ENCODE measurements around the gene RELL2.

RELL2 gene

DNA sequence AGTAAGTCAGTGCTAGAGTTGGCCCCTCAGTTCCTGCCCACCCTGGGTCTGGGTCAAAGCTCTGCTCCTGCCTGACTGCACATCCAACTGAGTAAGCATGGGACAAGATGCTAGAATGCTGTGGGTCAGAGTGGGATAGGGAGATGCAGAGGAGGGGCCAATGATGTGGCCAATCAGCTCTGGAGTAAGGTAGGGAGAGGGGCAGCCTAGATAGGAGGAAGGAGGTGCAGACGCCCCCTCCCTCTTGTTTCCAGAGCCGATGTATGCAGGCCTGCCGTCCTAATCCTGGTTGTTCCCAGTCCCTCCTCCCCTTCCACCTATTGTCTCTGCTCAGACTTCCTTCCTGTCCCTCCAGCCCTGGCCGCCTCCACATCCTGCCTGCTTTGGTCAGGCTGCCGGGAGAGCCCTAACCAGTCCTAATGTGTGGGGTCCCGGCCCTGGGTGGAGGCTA, 44.0 kb downstream of the RELL2 start:
- no peak for FAIRE-seq

DNA sequence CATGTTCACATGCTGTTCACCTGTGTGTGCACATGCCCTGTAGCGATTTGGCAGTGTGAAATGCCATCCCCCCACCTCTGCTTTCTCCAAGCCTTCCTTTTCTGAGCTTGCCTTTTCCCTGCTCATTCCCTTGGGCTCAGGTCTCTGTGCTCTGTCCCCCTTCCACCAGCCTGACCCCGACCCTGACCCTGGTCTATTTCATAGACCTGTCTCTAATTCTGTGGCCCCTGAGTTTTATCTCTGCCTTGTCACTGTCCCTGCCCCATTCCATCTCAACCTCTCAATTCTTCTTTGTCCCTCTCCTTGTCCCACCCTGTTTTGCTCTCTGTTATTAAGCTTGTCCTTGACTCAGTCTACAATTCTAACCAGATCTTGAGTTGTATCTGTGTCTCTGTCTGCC, 44.5 kb downstream of the RELL2 start:
- FAIRE-seq = no peak

DNA sequence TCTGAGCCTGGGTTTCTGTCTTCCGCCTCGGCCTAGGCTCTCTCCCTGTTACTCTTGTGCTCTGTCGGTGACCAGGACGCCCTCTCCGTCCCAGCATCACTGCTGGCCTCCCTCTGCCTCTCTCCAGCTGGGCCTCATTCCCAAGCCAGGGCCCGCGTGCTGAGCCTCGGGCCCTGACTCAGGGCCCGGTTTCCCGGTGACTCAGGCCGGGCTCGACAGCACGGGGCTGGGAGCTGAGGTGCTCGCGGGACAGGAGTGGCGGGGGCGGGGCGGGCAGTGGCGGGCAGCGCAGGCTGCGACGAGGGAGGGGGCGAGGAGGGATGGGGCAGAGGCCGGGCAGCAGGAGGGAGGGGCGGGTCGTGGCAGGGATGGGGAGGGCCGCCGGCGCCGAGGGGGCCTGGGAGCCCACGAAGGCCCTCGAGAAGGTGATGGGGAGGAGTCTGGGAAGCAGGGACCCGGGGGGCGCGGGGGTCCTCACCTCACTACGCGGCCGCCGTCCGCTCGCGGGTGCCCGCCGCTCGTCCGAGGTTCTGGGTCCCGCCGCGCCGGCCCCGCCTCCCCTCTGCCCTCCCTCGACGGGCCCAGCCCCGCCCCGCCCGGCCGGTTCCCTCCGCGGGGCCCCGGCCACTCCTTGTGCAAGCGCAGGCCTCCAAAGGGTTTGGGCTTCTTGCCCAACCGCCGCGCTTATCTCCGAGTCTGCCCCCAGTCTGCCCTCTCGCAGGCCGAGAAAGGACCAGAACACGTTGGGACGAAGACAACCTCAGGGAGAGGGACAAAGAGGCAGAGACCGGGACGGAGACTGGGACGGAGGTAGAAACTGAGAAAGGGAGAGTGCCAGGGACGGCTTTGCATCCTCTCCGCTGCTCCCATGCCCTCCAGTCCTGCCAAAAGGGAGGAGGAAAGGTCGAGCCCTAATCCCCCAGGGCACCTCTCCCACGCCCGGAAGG, 45.2 kb downstream of the RELL2 start, which contains the start of gene ARAP3:
Gene ARAP3 (minus strand): TSS at position 536 of the 947 bp plus-strand sequence. CDS start 1,744 bp downstream, outside the sequence.
- FAIRE-seq = no peak

DNA sequence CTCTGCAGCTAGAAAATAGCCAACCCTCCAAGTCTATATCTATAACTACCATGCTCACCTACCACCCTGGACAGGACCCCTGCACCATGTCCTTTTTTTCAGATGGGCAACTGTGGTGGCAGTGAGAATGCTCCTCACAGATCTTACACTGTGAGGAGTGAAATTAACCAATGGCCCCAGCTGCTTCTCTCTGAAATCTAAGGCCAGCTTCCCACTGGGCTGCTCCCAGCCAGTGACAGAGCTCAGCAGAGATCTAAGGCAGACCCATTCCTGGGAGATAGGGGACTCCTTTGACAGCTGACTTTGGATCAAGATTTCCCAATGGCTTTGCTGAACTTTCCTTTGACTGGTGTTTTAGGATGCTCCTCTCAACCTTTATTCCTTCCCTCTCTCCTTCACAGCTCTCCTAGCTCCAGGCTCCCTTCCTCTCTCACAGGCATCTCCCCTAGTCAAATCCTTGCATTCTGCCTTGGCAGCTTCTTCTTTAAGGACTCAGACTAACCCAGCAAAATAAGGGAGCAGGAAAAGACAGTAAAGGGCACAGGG, 46.9 kb downstream of the RELL2 start:
- FAIRE-seq = no peak

DNA sequence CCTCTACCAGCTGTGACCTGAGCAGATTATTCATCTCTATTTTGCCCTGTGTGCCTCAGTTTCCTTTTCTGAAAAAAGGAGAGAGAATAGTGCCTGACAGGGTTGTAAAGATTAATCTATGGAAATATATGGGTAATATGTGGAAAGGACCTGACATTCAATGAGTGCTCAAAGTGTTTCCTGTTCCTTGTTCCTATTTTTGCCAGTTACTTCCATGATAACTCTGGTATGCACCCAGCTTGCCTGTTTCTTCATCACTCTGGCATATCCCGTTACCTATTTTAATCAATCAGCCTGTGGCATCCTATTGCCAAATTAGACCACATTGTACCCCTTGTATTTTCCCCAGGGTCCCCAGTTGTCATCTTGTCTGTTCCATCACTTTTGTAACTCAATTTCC, 48.8 kb downstream of the RELL2 start:
- FAIRE-seq = no peak

DNA sequence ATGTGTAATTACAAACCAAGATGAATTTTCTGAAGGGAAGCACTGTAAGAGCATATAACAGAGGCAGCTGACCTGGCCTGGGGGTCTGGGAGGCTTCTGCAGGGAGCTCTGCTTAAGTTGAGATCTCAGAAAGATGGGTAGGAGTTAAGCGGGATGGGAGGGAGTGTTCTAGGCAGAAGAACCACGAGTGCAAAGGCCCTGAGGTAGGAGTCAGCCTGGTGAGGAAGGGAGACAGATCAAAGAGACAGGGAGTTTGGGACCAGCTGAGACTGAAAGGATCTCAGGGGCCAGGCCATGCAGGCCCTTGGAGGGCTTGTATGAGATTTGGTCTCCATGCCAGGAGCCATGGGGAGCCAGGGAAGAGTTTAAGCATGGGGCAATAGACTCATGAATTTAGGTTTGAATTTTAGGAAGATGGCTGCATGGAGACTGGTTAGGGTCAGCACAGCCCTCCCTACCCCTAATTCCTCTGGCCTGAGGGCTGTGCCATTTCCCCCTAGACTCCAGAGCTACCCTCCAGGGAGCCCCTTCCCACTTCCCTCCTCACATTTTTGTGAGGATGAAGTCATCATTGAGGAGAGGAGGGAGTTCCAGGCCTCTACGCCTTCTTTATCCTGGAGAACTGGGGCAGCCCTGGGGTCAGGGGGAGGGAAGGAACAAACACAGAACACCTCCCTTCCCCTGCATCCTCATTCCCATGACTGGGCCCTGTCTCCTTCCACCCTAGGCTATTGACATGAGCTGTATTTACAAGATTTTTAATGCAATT, 50.0 kb downstream of the RELL2 start:
- no peak for FAIRE-seq
